ENCODE measurements around the gene METTL25B. TPM values are rescaled to one million over a fixed set of nuclear protein-coding genes. Genes with fewer than 3 reads are reported as not detected.

The METTL25B gene
- total and polyA plus RNA-seq, 2 of the 13 experiments (the other 11 are each of a cell fraction or from before 2014, with no cell fraction given) = 11.9 to 24.0 TPM

- H3K36me3 ChIP-seq (replicated peaks in 1 of 2; ENCODE audit: control insufficient read depth in 1 of 2, insufficient read depth in 2 of 2, low read length in 2 of 2) = no peaks in the 10 kb centered on the region
- no peak for ATAC-seq
- no peak overlapping the region for H3K4me3 ChIP-seq (replicated peaks in 1 of 3; ENCODE audit: insufficient read depth in 1 of 3, low read depth in 2 of 3, low read length in 3 of 3)
- in situ Hi-C loops (cut with HindIII; ENCODE audit: extremely low pct_ligation_motif_present, low pct_unique_long_range_greater_than_20kb) (loop anchor here (10.0 kb wide), 2 partner anchors 174 to 234 kb away; partner anchors contain the start of genes LRRC71 and NTRK1), intact Hi-C loops (cut with micrococcal nuclease; ENCODE audit: unreplicated experiment) (no loop called here)
- peaks cover 14 to 46% of the 10 kb centered on the region in 2 experiments; a peak in 4 of 5 replicates for H3K27me3 ChIP-seq (ENCODE audit: control insufficient read depth in 1 of 2, insufficient read depth in 2 of 2, low read length in 2 of 2)
- H2AFZ ChIP-seq (ENCODE audit: low read length) = no peak overlapping the region
- 26% methylated on average over 8 of the region's 8 CpGs for WGBS (ENCODE audit: low lambda C conversion rate)
- ChIA-PET POLR2A (interaction anchor here (1.5 to 2.5 kb wide), 4 partner anchors 16 to 38 kb away, joined by 3 to 22 read pairs (median 12); partner anchors contain the start of genes ISG20L2 and METTL25B), CTCF (ENCODE audit: low intra/inter-chr PET ratio, low total read pairs) (interaction anchor here (2.3 to 4.7 kb wide), 3 partner anchors 15 to 199 kb away, joined by 10 to 119 read pairs (median 30); partner anchors contain the start of genes CRABP2, ISG20L2 and METTL25B)
- no peak for FAIRE-seq
- H3K27ac ChIP-seq (ENCODE audit: extremely low read length, insufficient read depth, low read length) = no peak overlapping the region
- H3K9me3 ChIP-seq (ENCODE audit: low read length) = no peaks in the 10 kb centered on the region
- TF ChIP-seq ELK4 (CRISPR knock-in tag; IDR thresholded peaks at IDR 0.05; ENCODE audit: borderline replicate concordance) (no peak), ZNF432 (CRISPR knock-in tag; IDR thresholded peaks at IDR 0.05; ENCODE audit: borderline replicate concordance) (no peak), ZNF207 (IDR thresholded peaks at IDR 0.05; ENCODE audit: borderline replicate concordance) (no peak), ZNF709 (CRISPR knock-in tag; IDR thresholded peaks at IDR 0.05) (no peak), PLRG1 (conservative IDR thresholded peaks at IDR 0.05) (no peak), ATAD3A (CRISPR knock-in tag; IDR thresholded peaks at IDR 0.05) (no peak), ZNF333 (CRISPR knock-in tag; IDR thresholded peaks at IDR 0.05; ENCODE audit: borderline replicate concordance) (no peak), ZNF644 (CRISPR knock-in tag; IDR thresholded peaks at IDR 0.05; ENCODE audit: low read depth) (no peak), ZNF678 (CRISPR knock-in tag; IDR thresholded peaks at IDR 0.05) (no peak), ZBTB7A (CRISPR knock-in tag; IDR thresholded peaks at IDR 0.05) (no peak), PHF20 (CRISPR knock-in tag; IDR thresholded peaks at IDR 0.05) (no peak), ZNF205 (CRISPR knock-in tag; IDR thresholded peaks at IDR 0.05) (no peak)
- peaks cover 40% of the 10 kb centered on the region for H3K4me1 ChIP-seq (ENCODE audit: insufficient read depth, low read length)
- no peak overlapping the region for H3K4me2 ChIP-seq (ENCODE audit: low read depth, low read length)
- no peak for DNase-seq (ENCODE audit: low spot score)
- no peaks in the 10 kb centered on the region for H3K79me2 ChIP-seq (ENCODE audit: insufficient read depth, low read length)
- no peaks in the 10 kb centered on the region for H4K20me1 ChIP-seq (ENCODE audit: insufficient read depth, low read length)
- H3K9ac ChIP-seq (ENCODE audit: insufficient read depth, low read depth, low read length) = no peak overlapping the region
- no TSS peak for BruUV-seq (replicated peaks)
Measured at GRCh38 chr1:156690675-156691036, 37.6 kb upstream of the METTL25B start.

Data from HepG2 (cell line).